BJ (cell line): Measurements from ENCODE around the gene CLDN18. TPM values are rescaled to one million over a fixed set of nuclear protein-coding genes. Genes with fewer than 3 reads are reported as not detected.

ENCODE experiments used
- CTCF ChIA-PET: fragments of 350-600 bp; formaldehyde crosslinking; extraction: SDS; loops from one replicate; lab custom pipeline; 2021; ENCODE audit warnings: antibody characterized with exemption, inconsistent platforms; lab: Yijun Ruan, JAX
- POLR2A ChIA-PET: fragments of 300-600 bp; sonication (Branson Sonifier 250); formaldehyde crosslinking; extraction: SDS; loops from one replicate; lab custom pipeline; 2021; ENCODE audit warnings: antibody characterized with exemption; lab: Charles Lee
- DNase-seq: peaks from one replicate; pipeline ENCODE4 v3.0.0-alpha.2; 2011; ENCODE audit warnings: low read depth
- H3K27me3 ChIP-seq: 2 replicates; pipeline ENCODE4 v1.6.0; 2011; ENCODE audit warnings: low read length; ENCODE audit not compliant: control insufficient read depth, insufficient read depth
- H3K36me3 ChIP-seq: 2 replicates; pipeline ENCODE4 v1.5.1; 2011; ENCODE audit warnings: low read length; ENCODE audit not compliant: control insufficient read depth, insufficient read depth
- H3K4me3 ChIP-seq: 2 replicates; pipeline ENCODE4 v1.5.1; 2011; ENCODE audit warnings: low read depth, mild to moderate bottlenecking, control low read depth, low read length
- CTCF ChIP-seq: IDR thresholded peaks from 2 replicates; pipeline ENCODE4 v1.5.1; 2011; ENCODE audit warnings: low read depth, mild to moderate bottlenecking, control low read depth, inconsistent platforms, low read length, moderate library complexity; ENCODE audit not compliant: insufficient read depth
- polyA plus RNA-seq: library from polyadenylated mRNA; depleted of rRNA; stranded (reverse); fragments of >200 nt; gene quantifications from 2 replicates; pipeline ENCODE4 v1.2.3, GENCODE V29; 2011

The CLDN18 gene
- polyA plus RNA-seq, 1 experiment, result not detected

GRCh38 chr3:138038725-138039462 lies 28.9 kb downstream of the CLDN18 start:
- POLR2A ChIA-PET, result no interaction called here
- H3K27me3 ChIP-seq, result no peaks in the 10 kb centered on the region
- no peak for TF ChIP-seq CTCF
- no peak for DNase-seq
- H3K36me3 ChIP-seq, result no peaks in the 10 kb centered on the region
- CTCF ChIA-PET, result interaction anchor here (0.8 to 1.4 kb wide), 3 partner anchors 13 to 15 kb away, joined by 4 to 5 read pairs (median 4); no protein-coding TSS in a partner anchor
- H3K4me3 ChIP-seq, result no peak overlapping the region

GRCh38 chr3:138042043-138042442 lies 32.1 kb downstream of the CLDN18 start:
- ChIA-PET POLR2A (no interaction called here), CTCF (interaction anchor here (1.4 to 2.6 kb wide), 2 partner anchors 10 to 11 kb away, joined by 4 to 23 read pairs; no protein-coding TSS in a partner anchor)
- no peak for DNase-seq

GRCh38 chr3:138043266-138044029 lies 33.5 kb downstream of the CLDN18 start:
- CTCF ChIA-PET, result interaction anchor here (0.9 to 2.6 kb wide), 4 partner anchors 9 to 937 kb away, joined by 3 to 23 read pairs (median 4); no protein-coding TSS in a partner anchor
- no peak overlapping the region for H3K4me3 ChIP-seq
- no peaks in the 10 kb centered on the region for H3K27me3 ChIP-seq
- POLR2A ChIA-PET, result interaction anchor here (0.7 kb wide), 1 partner anchor 53 kb away, joined by 3 read pairs; no protein-coding TSS in a partner anchor
- H3K36me3 ChIP-seq, result no peaks in the 10 kb centered on the region
- DNase-seq, result peak; percentile 49
- no peak for TF ChIP-seq CTCF

More at GRCh38 chr3:138042043-138042442, 32.1 kb downstream of the CLDN18 start:
- H3K4me3 ChIP-seq, result no peak overlapping the region
- H3K27me3 ChIP-seq, result no peaks in the 10 kb centered on the region
- no peak for TF ChIP-seq CTCF
- H3K36me3 ChIP-seq, result no peaks in the 10 kb centered on the region

- DNase-seq, result no peak
- CTCF ChIA-PET, result interaction anchor here (1.6 kb wide), 1 partner anchor 12 kb away, joined by 4 read pairs; no protein-coding TSS in a partner anchor
- no peak overlapping the region for H3K4me3 ChIP-seq
- no peaks in the 10 kb centered on the region for H3K36me3 ChIP-seq
- TF ChIP-seq CTCF, result no peak
- no peaks in the 10 kb centered on the region for H3K27me3 ChIP-seq
- POLR2A ChIA-PET, result no interaction called here
These were observed 36.1 kb downstream of the CLDN18 start for GRCh38 chr3:138046085-138046484.

GRCh38 chr3:138046955-138047354 lies 37.0 kb downstream of the CLDN18 start:
- ChIA-PET POLR2A (no interaction called here), CTCF (interaction anchor here (0.5 kb wide), 1 partner anchor 124 kb away, joined by 3 read pairs; no protein-coding TSS in a partner anchor)
- TF ChIP-seq CTCF, result no peak
- DNase-seq, result no peak
- Histone ChIP-seq H3K36me3 (no peaks in the 10 kb centered on the region), H3K4me3 (no peak overlapping the region), H3K27me3 (no peaks in the 10 kb centered on the region)
